Sigmoid colon (tissue), 7 donors: ENCODE data around the gene CORO1C. TPM values are rescaled to one million over a fixed set of nuclear protein-coding genes. Genes with fewer than 3 reads are reported as not detected.
A peak's percentile ranks its signal among the peaks of the same experiment; 100 is the strongest.

Experiments used
- DNase-seq: peaks from one replicate; pipeline ENCODE4 v3.0.0-alpha.2; 2019
- H3K27ac ChIP-seq, 4 donors: fragments of 200-600 bp; sonication (generic); one replicate each; pipeline ENCODE4 v1.5.1; 2016 to 2019; ENCODE audit warnings: mild to moderate bottlenecking in 1 of 4
- H3K27me3 ChIP-seq, 3 donors: fragments of 200-600 bp; sonication (generic); one replicate each; pipeline ENCODE4 v1.5.1; 2019; ENCODE audit warnings: mild to moderate bottlenecking in 1 of 3
- H3K36me3 ChIP-seq, 4 donors: fragments of 200-600 bp; sonication (generic); one replicate each; pipeline ENCODE4 v1.5.1; 2016 to 2019
- H3K4me1 ChIP-seq, 4 donors: fragments of 200-600 bp; sonication (generic); one replicate each; pipeline ENCODE4 v1.5.1; 2017 to 2019
- H3K4me3 ChIP-seq, 4 donors: fragments of 200-600 bp; sonication (generic); one replicate each; pipeline ENCODE4 v1.5.1; 2017 to 2019; ENCODE audit warnings: mild to moderate bottlenecking in 2 of 4, moderate library complexity in 1 of 4
- H3K9me3 ChIP-seq, 4 donors: fragments of 200-600 bp in 3 of 4; sonication (generic) in 3 of 4; one replicate each; pipeline versions ENCODE4 v1.5.1 to v1.6.1; 2013 to 2019
- CTCF ChIP-seq, 4 experiments: fragments of 450-650 bp in 3 of 4; fragments of 200-600 bp in 1 of 4; IDR thresholded peaks; one replicate each; pipeline ENCODE4 v1.5.1; 2016 to 2019; ENCODE audit warnings: antibody characterized with exemption in 4 of 4, mild to moderate bottlenecking in 3 of 4, moderate library complexity in 2 of 4
- EP300 ChIP-seq, 4 donors: sonication (generic); formaldehyde crosslinking; IDR thresholded peaks; one replicate each; pipeline ENCODE4 v1.6.1; 2017; ENCODE audit warnings: antibody characterized with exemption in 4 of 4
- POLR2A ChIP-seq, 2 donors: fragments of 450-650 bp; IDR thresholded peaks; one replicate each; pipeline ENCODE4 v1.6.1; 2016; ENCODE audit warnings: antibody characterized with exemption in 2 of 2, mild to moderate bottlenecking in 2 of 2, moderate library complexity in 2 of 2
- POLR2AphosphoS5 ChIP-seq, 4 donors: sonication (generic); formaldehyde crosslinking; IDR thresholded peaks; one replicate each; pipeline ENCODE4 v1.6.1; 2017; ENCODE audit warnings: antibody characterized with exemption in 4 of 4
- WGBS, 2 donors: extraction: QIAGEN DNeasy Blood & Tissue Kit; methylation state at CpG; one replicate each; pipeline ENCODE4 v1.1.7; 2013; 5-methylcytosine and 5-hydroxymethylcytosine counted together
- intact Hi-C: fragments of 100-400 bp; cut with DNase I; formaldehyde crosslinking; loops from one replicate; pipeline ENCODE4 v1.15.1; 2023
- polyA plus RNA-seq, 3 donors: library from polyadenylated mRNA; stranded (reverse); fragments of 200-250 nt; gene quantifications; one replicate each; pipeline ENCODE4 v1.2.3, GENCODE V29; 2013
- total RNA-seq, 4 donors: library from RNA; depleted of rRNA; stranded (reverse); fragments of >200 nt; gene quantifications; one replicate each; pipeline ENCODE4 v1.1.0, GENCODE V29; 2016
- donor health status: healthy with polysubstance abuse.
- donor health status: Bipolar disorder and iron deficiency.
- donor health status: healthy.

The CORO1C gene
- total and polyA plus RNA-seq, 7 donors = 38.4 to 569 (median 247) TPM

DNA sequence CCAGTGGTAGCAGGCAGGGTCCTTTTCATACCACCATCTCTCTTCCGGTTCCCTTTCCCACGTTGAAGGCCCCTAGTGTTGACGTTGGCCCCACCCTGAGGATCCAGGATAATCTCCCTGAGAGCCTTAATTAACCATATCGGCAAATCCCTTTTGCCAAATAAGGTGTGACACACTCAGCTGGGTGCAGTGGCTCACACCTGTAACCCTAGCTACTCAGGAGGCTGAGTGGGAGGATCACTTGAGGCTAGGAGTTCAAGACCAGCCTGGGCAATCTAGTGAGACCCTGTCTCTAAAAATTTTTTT is 130.7 kb downstream of the CORO1C start:
- H3K9me3 ChIP-seq = no peaks in the 10 kb centered on the region
- no peak overlapping the region for H3K4me3 ChIP-seq
- H3K4me1 ChIP-seq = no peaks in the 10 kb centered on the region
- DNase-seq = no peak
- no peaks in the 10 kb centered on the region for H3K27me3 ChIP-seq
- 23 to 65% methylated on average over 4 of the region's 4 CpGs for WGBS, 2 donors
- H3K36me3 ChIP-seq = no peaks in the 10 kb centered on the region
- H3K27ac ChIP-seq = no peak overlapping the region
- TF ChIP-seq POLR2A (IDR thresholded peaks at IDR 0.05) (no peak), CTCF (IDR thresholded peaks at IDR 0.05) (no peak), POLR2AphosphoS5 (IDR thresholded peaks at IDR 0.05) (no peak), EP300 (IDR thresholded peaks at IDR 0.05) (no peak)
- intact Hi-C loops = no loop called here

- Histone ChIP-seq H3K36me3 (no peaks in the 10 kb centered on the region), H3K4me1 (no peaks in the 10 kb centered on the region), H3K4me3 (no peak overlapping the region), H3K27me3 (no peaks in the 10 kb centered on the region), H3K27ac (no peak overlapping the region), H3K9me3 (no peaks in the 10 kb centered on the region)
- DNase-seq = no peak
- intact Hi-C loops = no loop called here
- 63 to 81% methylated on average over 10 of the region's 10 CpGs for WGBS, 2 donors
- no peak for TF ChIP-seq POLR2A (IDR thresholded peaks at IDR 0.05)
- TF ChIP-seq POLR2AphosphoS5 (IDR thresholded peaks at IDR 0.05) = no peak
- no peak for TF ChIP-seq CTCF (IDR thresholded peaks at IDR 0.05)
- TF ChIP-seq EP300 (IDR thresholded peaks at IDR 0.05) = no peak
These were observed 131.2 kb downstream of the CORO1C start for GRCh38 chr12:108599948-108600701.

DNA sequence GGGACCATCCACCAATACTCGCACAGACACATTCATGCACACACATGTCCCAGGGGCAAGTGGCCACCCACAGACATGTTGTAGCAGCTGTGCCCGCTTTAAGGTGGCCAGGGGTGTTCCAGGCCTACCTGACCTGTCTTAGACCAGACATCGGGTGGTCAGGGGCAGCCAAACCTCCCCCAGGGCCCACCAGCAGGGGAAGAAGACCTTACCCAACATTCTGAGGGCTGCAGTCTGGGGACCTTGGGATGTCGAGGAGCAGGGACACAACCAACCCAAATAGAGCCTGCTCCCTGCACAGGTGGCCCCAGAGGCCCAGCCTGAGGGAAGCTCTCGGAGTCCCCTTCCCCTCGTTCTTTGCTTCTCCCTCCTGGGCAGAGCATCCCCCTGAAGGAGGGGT is 131.8 kb downstream of the CORO1C start:
- 66 to 85% methylated on average over 6 of the region's 6 CpGs for WGBS, 2 donors
- Histone ChIP-seq H3K4me1 (no peaks in the 10 kb centered on the region), H3K9me3 (no peaks in the 10 kb centered on the region), H3K4me3 (no peak overlapping the region), H3K36me3 (no peaks in the 10 kb centered on the region), H3K27me3 (no peaks in the 10 kb centered on the region), H3K27ac (no peak overlapping the region)
- intact Hi-C loops = no loop called here
- DNase-seq = no peak
- no peak for TF ChIP-seq EP300 (IDR thresholded peaks at IDR 0.05)
- no peak for TF ChIP-seq POLR2A (IDR thresholded peaks at IDR 0.05)
- TF ChIP-seq POLR2AphosphoS5 (IDR thresholded peaks at IDR 0.05) = no peak
- no peak for TF ChIP-seq CTCF (IDR thresholded peaks at IDR 0.05)

- peak overlapping the region in 1 of 4 donors; percentile 12 for H3K27ac ChIP-seq
- no peaks in the 10 kb centered on the region for H3K9me3 ChIP-seq
- intact Hi-C loops = no loop called here
- DNase-seq = no peak
- no peak for TF ChIP-seq POLR2A (IDR thresholded peaks at IDR 0.05)
- no peak for TF ChIP-seq POLR2AphosphoS5 (IDR thresholded peaks at IDR 0.05)
- no peak for TF ChIP-seq CTCF (IDR thresholded peaks at IDR 0.05)
- no peak for TF ChIP-seq EP300 (IDR thresholded peaks at IDR 0.05)
- H3K36me3 ChIP-seq = no peaks in the 10 kb centered on the region
- WGBS, 2 donors = 80 to 91% methylated on average over 11 of the region's 11 CpGs
- no peaks in the 10 kb centered on the region for H3K27me3 ChIP-seq
- no peak overlapping the region for H3K4me3 ChIP-seq
- no peaks in the 10 kb centered on the region for H3K4me1 ChIP-seq
These were observed 132.6 kb downstream of the CORO1C start for GRCh38 chr12:108598553-108599250.
